ENCODE data around the gene RAPGEF2.

DNA sequence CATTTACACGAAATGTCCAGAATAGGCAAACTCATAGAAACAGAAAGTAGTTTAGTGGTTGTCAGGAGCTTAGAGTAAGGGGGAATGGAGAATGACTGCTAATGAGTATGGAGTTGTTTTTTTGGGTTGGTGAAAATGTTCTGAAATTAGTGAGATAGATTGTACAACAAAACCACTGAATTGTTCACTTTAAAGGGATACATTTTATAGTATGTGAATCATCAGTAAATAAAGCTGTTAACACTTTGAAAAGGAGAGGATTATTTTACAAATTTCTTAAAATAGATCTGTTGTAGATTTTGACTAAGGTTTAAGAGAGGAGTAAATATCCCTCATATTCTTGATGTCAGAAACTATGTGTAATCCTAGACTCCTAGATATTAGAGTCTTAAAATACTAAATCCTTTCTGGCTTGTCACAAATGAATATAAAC lies 82.7 kb downstream of the RAPGEF2 start:
- TF ChIP-seq POLR2AphosphoS5 (IDR thresholded peaks at IDR 0.05; ENCODE audit: low read depth, low read length): no peak
- TF ChIP-seq, protein P1, sequence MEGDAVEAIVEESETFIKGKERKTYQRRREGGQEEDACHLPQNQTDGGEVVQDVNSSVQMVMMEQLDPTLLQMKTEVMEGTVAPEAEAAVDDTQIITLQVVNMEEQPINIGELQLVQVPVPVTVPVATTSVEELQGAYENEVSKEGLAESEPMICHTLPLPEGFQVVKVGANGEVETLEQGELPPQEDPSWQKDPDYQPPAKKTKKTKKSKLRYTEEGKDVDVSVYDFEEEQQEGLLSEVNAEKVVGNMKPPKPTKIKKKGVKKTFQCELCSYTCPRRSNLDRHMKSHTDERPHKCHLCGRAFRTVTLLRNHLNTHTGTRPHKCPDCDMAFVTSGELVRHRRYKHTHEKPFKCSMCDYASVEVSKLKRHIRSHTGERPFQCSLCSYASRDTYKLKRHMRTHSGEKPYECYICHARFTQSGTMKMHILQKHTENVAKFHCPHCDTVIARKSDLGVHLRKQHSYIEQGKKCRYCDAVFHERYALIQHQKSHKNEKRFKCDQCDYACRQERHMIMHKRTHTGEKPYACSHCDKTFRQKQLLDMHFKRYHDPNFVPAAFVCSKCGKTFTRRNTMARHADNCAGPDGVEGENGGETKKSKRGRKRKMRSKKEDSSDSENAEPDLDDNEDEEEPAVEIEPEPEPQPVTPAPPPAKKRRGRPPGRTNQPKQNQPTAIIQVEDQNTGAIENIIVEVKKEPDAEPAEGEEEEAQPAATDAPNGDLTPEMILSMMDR (IDR thresholded peaks at IDR 0.05): no peak
- TF ChIP-seq REST (IDR thresholded peaks at IDR 0.05; ENCODE audit: insufficient read depth in 1 of 2, low read depth in 2 of 2, low read length in 1 of 2): no peak

All from Panc1 (cell line).